Gastrocnemius medialis (tissue), 4 donors: Measurements from ENCODE around the gene PRRG1. TPM values are rescaled to one million over a fixed set of nuclear protein-coding genes. Genes with fewer than 3 reads are reported as not detected.
"Not testable (repeated sequence)": the region's sequence is repeated elsewhere in the genome, so short reads cannot be mapped to it uniquely, and the experiment has no call there.

Source experiments
- ATAC-seq, 2 donors: fragments of 150-250 bp; one replicate each; pipeline ENCODE4 v1.9.1; 2016
- DNase-seq, 2 donors: peaks; one replicate each; pipeline ENCODE4 v3.0.0-alpha.2; 2019
- H3K27ac ChIP-seq, 4 donors: fragments of 200-600 bp; sonication (generic); 1 replicate in 1 of 4; 2 replicates in 3 of 4; pipeline ENCODE4 v1.5.1; 2016 to 2018; ENCODE audit warnings: mild to moderate bottlenecking in 2 of 4, moderate library complexity in 1 of 4
- H3K27me3 ChIP-seq, 3 donors: fragments of 200-600 bp; sonication (generic) in 2 of 3; 1 replicate in 1 of 3; 2 replicates in 2 of 3; pipeline versions ENCODE4 v1.5.1 to v1.6.0; 2016 to 2019; ENCODE audit warnings: mild to moderate bottlenecking in 1 of 3, moderate library complexity in 1 of 3
- H3K36me3 ChIP-seq, 2 donors: fragments of 200-600 bp; sonication (generic) in 1 of 2; one replicate each; pipeline ENCODE4 v1.5.1; 2017 to 2018
- H3K4me1 ChIP-seq, 2 donors: fragments of 200-600 bp; sonication (generic) in 1 of 2; one replicate each; pipeline ENCODE4 v1.5.1; 2016 to 2017; ENCODE audit warnings: mild to moderate bottlenecking in 2 of 2
- H3K4me3 ChIP-seq, 4 donors: fragments of 200-600 bp; sonication (generic) in 3 of 4; 1 replicate in 1 of 4; 2 replicates in 3 of 4; pipeline ENCODE4 v1.5.1; 2016 to 2019; ENCODE audit warnings: mild to moderate bottlenecking in 2 of 4
- H3K9me3 ChIP-seq, 3 donors: fragments of 200-600 bp; sonication (generic) in 2 of 3; 1 replicate in 1 of 3; 2 replicates in 2 of 3; pipeline ENCODE4 v1.5.1; 2016 to 2019
- POLR2A ChIP-seq, 2 donors: fragments of 450-650 bp; IDR thresholded peaks; one replicate each; pipeline ENCODE4 v1.6.1; 2017; ENCODE audit warnings: antibody characterized with exemption in 2 of 2, mild to moderate bottlenecking in 2 of 2, moderate library complexity in 2 of 2
- in situ Hi-C, 4 donors: fragments of 200-750 bp; cut with MboI; loops; one replicate each; pipeline versions ENCODE4 v1.15.0 to v1.8.0; 2017; ENCODE audit warnings: low sequenced_read_pairs in 4 of 4
- intact Hi-C: fragments of 100-400 bp; cut with DNase I; formaldehyde crosslinking; loops from one replicate; pipeline ENCODE4 v1.15.1; 2023; ENCODE audit warnings: low total_unique reads
- total RNA-seq, 4 donors: library from RNA; depleted of rRNA; stranded (reverse); fragments of >200 nt; gene quantifications; one replicate each; pipeline versions ENCODE4 v1.1.0 to v1.2.3, GENCODE V29; 2016
- TF ChIP-seq, protein P1 (sequence below), 5 experiments: fragments of 450-650 bp in 3 of 5; fragments of 200-600 bp in 2 of 5; sonication (generic) in 2 of 5; IDR thresholded peaks in 4 of 5; conservative IDR thresholded peaks in 1 of 5; 1 replicate in 4 of 5; 2 replicates in 1 of 5; pipeline ENCODE4 v1.5.1; 2016 to 2019; ENCODE audit warnings: antibody characterized with exemption in 5 of 5, mild to moderate bottlenecking in 3 of 5, moderate library complexity in 3 of 5

PRRG1 gene
- total RNA-seq, 4 donors from 2014 or later, result 8.2 to 20.0 (median 10.1) TPM

DNA sequence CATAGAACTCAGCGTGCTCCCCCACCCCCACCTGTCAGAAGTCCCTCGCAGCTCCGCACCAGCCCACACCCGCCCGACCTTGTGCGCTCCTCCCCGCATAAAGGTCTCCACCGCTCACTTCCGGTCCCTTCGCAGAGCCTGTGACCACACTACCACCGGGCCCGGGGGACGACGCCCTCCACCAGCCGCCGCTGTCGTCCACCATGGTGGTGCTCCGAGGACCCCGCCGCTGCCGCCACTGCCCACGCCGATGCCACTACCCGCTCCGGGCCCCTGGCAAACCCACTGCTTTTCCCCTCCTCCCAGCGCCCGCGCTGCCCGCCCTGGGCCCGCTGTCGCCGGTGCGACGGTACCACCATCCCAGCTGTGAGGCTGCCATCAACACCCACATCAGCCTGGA is 142.5 kb downstream of the PRRG1 start:
- no peak for DNase-seq
- no peaks in the 10 kb centered on the region for H3K4me1 ChIP-seq
- H3K27me3 ChIP-seq, result no peaks in the 10 kb centered on the region
- TF ChIP-seq, protein P1, sequence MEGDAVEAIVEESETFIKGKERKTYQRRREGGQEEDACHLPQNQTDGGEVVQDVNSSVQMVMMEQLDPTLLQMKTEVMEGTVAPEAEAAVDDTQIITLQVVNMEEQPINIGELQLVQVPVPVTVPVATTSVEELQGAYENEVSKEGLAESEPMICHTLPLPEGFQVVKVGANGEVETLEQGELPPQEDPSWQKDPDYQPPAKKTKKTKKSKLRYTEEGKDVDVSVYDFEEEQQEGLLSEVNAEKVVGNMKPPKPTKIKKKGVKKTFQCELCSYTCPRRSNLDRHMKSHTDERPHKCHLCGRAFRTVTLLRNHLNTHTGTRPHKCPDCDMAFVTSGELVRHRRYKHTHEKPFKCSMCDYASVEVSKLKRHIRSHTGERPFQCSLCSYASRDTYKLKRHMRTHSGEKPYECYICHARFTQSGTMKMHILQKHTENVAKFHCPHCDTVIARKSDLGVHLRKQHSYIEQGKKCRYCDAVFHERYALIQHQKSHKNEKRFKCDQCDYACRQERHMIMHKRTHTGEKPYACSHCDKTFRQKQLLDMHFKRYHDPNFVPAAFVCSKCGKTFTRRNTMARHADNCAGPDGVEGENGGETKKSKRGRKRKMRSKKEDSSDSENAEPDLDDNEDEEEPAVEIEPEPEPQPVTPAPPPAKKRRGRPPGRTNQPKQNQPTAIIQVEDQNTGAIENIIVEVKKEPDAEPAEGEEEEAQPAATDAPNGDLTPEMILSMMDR (IDR thresholded peaks at IDR 0.05 in 4 of 5, conservative IDR thresholded peaks at IDR 0.05 in 1 of 5), result no peak
- TF ChIP-seq POLR2A (IDR thresholded peaks at IDR 0.05), result no peak
- in situ Hi-C loops, result no loop called here
- no peaks in the 10 kb centered on the region for H3K36me3 ChIP-seq
- H3K4me3 ChIP-seq, result no peak overlapping the region
- no peak overlapping the region for H3K27ac ChIP-seq
- intact Hi-C loops, result no loop called here
- H3K9me3 ChIP-seq, result no peaks in the 10 kb centered on the region
- no peak for ATAC-seq

DNA sequence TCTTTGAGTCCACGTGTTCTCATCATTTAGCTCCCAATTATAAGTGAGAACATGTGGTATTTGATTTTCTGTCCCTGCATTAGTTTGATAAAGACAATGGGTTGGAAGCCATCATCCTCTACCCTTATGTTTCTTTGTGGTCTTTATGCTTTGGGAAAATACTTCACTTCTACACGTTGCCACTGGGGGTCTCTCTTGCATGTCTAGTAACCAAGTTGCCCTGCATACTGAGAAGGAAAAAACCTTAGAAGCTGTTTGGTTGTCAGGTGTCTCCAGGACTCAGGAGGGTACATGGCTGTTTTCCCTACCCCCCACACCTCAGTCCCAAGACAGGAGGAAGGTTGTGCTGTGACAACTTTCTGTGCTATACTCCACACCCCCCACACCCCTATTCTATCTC is 146.6 kb downstream of the PRRG1 start:
- H3K4me3 ChIP-seq, intact Hi-C loops, in situ Hi-C loops, H3K27ac ChIP-seq, H3K36me3 ChIP-seq, H3K9me3 ChIP-seq, H3K27me3 ChIP-seq, DNase-seq, H3K4me1 ChIP-seq, ATAC-seq: not testable (repeated sequence)

DNA sequence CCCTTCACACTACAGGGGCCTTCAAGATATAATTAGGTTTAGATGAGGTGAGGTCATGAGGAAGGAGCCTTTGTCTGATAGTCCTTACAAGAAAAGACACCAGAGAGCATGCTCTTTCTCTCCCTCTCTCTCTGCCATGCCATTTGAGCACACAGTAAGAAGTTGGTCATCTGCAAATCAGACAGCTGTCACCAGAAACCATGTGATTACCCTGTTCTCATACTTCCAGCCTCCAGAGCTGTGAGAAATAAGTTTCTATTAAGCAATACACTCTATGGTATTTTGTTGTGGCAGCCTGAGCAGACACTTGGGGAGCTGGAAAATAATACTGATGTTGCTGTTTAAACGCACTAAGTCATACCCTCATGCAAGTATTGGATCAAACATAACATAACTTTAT is 148.0 kb downstream of the PRRG1 start:
- in situ Hi-C loops, H3K27ac ChIP-seq, intact Hi-C loops, H3K4me1 ChIP-seq, H3K36me3 ChIP-seq, H3K4me3 ChIP-seq, DNase-seq, H3K27me3 ChIP-seq, H3K9me3 ChIP-seq: not testable (repeated sequence)
- ATAC-seq, result peak; percentile 87 to 89

DNA sequence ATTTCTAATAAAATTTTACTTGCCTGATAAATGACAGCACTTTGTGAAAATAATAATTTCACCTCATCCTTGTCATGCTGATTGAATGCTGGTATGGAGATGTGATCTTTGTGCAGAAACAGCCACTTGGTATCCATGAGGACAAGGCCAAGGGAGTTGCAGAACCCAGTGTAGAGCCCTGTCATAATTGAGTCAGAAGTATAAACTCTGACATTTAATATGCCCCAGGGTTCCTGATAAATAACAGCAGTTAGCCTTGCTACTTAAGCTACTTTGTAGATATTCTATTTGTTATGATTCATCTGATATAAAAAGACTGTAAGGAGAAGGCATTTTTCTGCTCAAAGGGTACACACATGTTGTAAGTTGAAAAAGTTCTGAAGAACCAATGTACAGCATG is 149.2 kb downstream of the PRRG1 start:
- in situ Hi-C loops, H3K4me3 ChIP-seq, H3K9me3 ChIP-seq, H3K4me1 ChIP-seq, intact Hi-C loops, DNase-seq, H3K27me3 ChIP-seq, H3K27ac ChIP-seq, H3K36me3 ChIP-seq, ATAC-seq: not testable (repeated sequence)

DNA sequence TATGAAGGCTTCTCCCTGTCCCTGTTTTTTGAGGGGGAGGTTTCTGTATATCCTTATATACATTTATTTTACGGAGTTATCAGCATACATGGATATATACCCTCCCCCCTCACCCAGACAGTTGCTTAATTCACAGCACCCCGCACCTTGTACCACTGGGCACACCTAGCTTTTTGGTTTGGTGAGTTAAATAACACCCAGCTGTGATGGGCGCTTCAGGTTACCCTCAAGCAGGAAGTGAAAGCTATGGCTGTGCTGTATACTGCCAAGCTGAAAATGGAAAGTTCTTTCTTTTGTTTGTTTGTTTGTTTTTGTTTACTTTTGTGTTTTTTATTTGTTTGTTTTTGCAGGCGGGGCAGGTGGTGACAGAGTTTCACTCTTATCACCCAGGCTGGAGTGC is 150.5 kb downstream of the PRRG1 start:
- ATAC-seq, H3K27me3 ChIP-seq, DNase-seq, H3K4me3 ChIP-seq, H3K27ac ChIP-seq, intact Hi-C loops, H3K4me1 ChIP-seq, in situ Hi-C loops, H3K36me3 ChIP-seq, H3K9me3 ChIP-seq: not testable (repeated sequence)

DNA sequence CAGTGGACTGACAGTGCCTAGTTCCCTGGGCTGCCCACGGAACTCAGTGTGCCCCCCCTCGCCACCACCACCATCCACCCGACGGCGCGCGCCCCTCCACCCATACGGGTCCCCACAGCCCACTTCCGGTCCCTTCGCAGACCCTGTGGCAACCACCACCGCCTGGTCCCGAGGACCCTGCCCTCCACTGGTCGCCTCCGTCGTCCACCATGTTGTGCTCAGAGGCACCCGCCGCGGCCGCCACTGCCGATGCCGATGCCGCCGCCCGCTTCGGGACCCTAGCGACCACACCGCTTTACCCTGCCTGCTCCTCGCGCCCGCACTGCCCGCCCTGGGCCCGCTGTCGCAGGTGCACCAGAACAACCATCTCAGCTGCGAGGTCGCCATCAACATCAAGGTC is 155.8 kb downstream of the PRRG1 start:
- Histone ChIP-seq H3K27me3 (no peaks in the 10 kb centered on the region), H3K4me1 (no peaks in the 10 kb centered on the region), H3K9me3 (no peaks in the 10 kb centered on the region), H3K27ac (no peak overlapping the region), H3K36me3 (no peaks in the 10 kb centered on the region), H3K4me3 (no peak overlapping the region)
- DNase-seq (no peak), ATAC-seq (no peak)
- intact Hi-C loops, result no loop called here
- no peak for TF ChIP-seq POLR2A (IDR thresholded peaks at IDR 0.05)
- TF ChIP-seq, protein P1 (IDR thresholded peaks at IDR 0.05 in 4 of 5, conservative IDR thresholded peaks at IDR 0.05 in 1 of 5), result no peak
- in situ Hi-C loops, result no loop called here

Other genes with a start within 250 kb of the PRRG1 start
- gene LANCL3, start 222.3 kb downstream of the PRRG1 start, total RNA-seq, result under 1 TPM in 3 of 4 donors, not detected in 1; 0.02 to 0.25 (median 0.16) TPM